HG03064 (cell line): ENCODE data around the gene IGFBP7.

Experiments
- ATAC-seq: cut with Tn5 transposase; IDR thresholded peaks from one replicate; pipeline ENCODE4 v1.9.1; 2021; ENCODE audit warnings: low read depth; ENCODE audit not compliant: unreplicated experiment

The IGFBP7 gene, protein sequence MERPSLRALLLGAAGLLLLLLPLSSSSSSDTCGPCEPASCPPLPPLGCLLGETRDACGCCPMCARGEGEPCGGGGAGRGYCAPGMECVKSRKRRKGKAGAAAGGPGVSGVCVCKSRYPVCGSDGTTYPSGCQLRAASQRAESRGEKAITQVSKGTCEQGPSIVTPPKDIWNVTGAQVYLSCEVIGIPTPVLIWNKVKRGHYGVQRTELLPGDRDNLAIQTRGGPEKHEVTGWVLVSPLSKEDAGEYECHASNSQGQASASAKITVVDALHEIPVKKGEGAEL

DNA sequence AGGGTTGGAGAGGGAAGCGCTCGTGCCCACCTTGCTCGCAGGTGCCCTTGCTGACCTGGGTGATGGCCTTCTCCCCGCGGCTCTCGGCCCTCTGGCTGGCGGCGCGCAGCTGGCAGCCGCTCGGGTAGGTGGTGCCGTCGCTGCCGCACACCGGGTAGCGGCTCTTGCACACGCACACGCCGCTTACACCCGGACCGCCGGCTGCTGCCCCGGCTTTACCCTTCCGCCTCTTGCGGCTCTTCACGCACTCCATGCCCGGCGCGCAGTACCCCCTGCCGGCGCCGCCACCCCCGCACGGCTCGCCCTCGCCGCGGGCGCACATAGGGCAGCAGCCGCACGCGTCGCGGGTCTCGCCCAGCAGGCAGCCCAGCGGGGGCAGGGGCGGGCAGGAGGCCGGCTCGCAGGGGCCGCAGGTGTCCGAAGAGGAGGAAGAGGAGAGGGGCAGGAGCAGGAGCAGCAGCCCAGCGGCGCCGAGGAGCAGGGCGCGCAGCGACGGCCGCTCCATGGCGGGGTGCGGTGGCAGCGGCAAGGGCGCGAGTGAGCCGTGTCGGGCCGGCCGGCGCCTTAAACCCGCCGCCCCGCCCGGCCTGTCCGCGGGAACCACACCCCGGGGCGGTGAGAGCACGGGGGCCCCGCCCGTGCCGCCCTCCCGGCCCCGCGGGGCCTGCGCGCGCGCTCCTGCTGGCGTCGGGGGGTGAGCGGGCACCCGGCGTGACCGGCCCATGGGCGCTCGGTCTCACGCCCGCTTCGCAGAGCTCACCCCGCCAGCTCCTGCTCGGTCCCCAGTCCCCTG is at the start of gene IGFBP7:
TSS of gene IGFBP7 (minus strand) at position 539 of the 793 bp plus-strand sequence. CDS start at position 505, 34 bp downstream.
- ATAC-seq = no peak

DNA sequence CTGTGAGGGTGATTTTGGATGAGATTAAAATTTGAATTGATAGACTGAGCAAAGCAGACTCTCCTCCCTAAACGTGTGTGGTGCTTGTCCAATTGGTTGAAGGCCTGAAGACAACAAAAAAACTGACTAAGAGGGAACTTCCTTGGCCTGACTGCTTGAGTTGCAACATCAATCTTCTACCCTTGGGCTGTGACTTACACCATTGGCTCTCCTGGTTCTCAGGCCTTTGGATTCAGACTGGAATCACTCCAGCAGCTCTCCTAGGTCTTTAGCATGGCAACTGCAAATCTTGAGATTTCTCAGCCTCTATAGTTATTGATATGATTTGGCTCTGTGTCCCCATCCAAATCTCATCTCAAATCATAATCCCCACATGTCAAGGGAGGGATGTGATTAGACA is 49.7 kb upstream of the IGFBP7 start:
- ATAC-seq = no peak

DNA sequence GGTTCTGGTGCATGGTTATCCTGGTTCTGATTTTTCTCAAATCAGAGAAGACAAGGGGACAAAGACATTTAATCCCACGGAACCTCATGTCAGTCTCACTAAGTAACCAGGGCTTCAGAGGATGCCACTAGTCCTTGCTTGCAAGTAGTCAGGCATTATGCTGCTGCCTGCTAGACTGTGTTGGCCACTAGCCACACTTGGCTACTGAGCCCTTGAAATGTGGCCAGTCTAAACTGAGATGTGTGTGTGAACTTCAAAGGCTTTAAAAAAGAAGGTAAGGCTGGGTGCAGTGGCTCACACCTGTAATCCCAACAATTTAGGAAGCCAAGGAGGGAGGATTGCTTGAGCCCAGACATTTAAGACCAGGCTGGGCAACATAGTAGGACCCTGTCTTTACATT is 48.6 kb upstream of the IGFBP7 start:
- ATAC-seq = no peak

DNA sequence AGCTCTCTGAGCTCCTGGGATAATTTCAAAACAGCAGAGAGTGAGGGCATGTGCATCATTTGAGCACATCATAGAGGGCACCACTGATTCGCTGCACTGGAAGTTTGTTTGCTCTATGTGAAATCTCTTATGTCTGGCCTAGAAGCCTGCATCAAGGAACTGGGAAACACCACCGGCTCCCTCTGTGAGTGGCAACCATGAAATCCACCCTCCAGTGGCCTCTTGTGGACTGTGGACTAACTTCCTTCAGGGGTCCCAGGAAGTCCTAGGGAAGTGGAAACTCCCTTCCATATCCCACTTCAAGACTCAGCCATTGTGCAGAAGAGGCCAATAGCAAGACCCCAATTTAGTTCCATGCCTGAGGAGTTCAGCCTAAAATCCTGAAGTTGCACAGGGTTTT is 48.0 kb upstream of the IGFBP7 start:
- ATAC-seq = no peak

DNA sequence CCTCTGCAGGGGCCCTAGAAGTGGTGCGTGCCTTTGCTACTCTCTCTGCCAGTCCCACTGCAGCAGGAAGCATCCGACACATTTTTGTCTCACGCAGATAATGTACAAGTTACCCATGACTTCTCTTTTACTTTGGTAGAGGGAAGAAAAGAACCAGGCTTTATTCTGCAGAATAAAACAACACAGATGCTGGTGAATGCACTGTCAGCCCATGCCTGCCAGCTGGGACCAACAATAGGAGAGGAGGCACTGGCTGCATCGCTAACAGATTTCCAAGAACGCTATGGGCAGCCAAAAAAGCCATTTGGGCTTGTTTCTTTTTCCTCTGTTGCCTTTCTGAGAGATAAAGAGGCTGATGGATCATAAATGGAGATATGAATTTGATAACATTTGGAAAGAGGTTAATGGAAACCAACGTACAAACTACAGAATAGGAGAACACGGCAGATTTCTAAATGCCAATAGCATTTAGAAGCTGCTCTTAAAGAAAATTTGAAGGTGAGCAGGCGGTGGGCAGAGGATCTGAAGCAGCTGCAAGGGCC is 47.5 kb upstream of the IGFBP7 start:
- ATAC-seq = no peak

DNA sequence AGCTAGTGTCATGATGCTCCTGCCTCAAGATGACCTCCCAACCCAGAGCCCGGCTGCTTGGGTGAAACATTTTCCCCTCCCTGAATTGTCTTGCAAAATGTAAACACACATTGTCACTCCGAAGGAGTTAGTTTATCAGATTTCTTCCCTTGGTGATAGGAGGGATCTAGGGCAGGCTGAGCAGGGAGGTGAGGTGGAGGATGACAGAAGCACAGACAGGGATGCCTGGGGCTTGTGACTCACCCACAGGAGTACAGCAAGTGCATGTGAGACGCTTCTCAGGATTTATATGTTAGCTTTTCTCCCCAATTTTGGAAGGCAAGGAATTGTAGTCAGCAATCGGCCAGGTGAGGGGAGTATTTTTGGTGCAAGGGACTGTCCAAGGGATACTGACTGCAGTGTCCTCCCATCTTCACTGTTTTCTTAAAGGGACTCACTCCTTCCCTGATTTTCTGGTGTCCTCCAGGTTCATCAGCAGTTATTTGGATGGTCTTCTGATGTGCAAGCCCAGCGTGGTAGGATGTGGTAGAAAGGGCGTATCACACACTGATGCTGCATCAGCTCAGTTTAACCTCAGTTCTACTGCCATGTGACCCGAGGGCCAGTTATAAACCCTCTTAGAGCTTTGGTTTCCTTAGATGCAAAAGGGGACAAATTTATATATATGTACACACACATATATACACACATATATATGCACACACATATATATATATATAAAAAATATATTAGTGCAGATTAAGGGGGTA is 46.2 kb upstream of the IGFBP7 start:
- ATAC-seq = no peak

DNA sequence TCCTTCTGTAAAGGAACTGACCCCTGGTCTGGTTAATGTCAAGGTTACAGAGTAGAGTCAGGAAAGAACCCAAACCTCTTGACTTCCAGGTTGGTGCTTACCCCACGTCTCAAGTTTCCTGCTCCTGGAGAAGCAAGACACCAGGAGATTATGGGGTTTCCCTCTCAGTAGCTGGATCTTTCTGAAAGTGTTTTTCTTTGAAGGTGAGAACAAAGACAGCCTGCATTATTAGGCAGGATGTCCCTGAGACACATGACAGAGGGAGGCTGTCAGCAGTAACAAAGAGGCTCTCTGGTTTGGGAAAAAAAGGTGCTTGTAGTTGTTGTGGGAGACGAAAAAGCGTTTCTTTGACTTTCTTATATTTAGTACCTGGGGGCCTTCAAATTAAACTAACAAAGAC is 44.7 kb upstream of the IGFBP7 start:
- ATAC-seq = no peak

DNA sequence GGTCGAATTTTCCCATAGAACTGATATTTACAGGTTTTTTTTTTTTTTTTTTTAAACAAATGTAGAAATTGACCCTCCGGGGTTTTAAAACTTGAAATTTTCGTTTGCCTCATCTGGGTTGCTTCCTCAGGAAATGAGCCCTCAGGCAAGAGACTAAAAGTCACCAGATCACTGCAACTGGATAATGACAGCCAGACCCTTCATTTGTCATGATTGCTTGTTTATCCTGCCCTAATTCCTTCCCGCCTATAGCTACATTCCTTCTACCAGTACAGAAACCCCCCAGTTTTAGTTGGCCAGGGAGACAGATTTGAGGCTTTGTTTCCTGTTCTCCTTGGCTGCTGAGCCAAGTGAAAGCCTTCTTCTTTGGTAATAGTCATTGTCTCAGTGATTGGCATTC is 44.0 kb upstream of the IGFBP7 start:
- ATAC-seq = no peak

DNA sequence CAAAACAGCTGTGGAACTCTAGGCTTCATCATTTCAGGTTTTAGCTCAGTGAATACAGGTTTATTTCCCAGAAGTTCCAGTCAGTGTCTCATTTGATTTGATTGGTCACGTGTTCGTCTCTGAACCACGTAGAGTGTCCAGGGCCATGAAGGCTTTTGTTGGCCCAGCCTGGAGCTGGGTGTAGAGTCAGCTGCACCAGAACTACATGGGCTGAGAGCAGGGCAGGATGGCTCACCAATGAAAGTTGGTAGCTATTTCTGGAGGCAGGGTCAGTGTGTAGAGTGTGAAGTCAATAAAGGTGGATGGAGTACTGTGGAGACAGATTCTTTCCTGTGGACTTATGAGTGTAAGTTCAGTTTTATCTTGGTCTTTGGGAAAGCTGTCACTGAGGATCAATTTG is 43.0 kb upstream of the IGFBP7 start:
- ATAC-seq = no peak

DNA sequence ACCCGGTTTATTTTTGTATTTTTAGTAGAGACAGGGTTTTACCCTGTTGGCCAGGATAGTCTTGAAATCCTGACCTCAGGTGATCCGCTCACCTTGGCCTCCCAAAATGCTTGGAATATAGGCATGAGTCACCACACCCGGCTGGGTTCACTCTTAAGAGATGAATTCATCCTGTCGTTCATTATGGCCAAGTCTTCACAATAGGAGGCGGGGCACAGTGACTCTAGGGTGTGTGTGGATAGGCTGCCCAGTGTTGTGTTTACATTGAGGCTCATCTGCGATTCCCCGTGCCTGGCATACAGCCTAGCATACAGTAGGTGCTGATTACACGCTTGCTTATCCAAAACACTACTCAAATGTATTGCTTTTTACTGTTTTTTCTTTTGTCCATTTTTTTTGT is 41.3 kb upstream of the IGFBP7 start:
- ATAC-seq = no peak

DNA sequence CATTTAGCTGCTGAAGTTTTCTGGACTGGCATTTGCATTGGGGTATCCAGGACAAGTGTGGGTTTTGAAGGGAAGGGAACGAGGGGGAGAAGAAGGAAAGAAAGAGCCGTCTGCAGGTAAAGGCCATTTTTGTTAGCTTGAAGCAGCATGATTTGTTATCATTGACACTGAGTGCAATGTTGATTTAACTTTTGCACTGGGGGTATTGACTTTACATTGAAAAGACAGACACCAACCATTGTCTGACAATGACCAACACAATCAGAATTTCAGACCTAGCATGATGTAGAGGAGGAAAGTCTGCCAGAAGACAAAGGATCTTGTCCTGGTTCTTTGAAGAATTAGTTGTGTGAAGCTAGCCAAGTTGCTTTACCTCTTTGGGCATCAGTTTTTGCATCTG is 39.6 kb upstream of the IGFBP7 start:
- ATAC-seq = no peak

DNA sequence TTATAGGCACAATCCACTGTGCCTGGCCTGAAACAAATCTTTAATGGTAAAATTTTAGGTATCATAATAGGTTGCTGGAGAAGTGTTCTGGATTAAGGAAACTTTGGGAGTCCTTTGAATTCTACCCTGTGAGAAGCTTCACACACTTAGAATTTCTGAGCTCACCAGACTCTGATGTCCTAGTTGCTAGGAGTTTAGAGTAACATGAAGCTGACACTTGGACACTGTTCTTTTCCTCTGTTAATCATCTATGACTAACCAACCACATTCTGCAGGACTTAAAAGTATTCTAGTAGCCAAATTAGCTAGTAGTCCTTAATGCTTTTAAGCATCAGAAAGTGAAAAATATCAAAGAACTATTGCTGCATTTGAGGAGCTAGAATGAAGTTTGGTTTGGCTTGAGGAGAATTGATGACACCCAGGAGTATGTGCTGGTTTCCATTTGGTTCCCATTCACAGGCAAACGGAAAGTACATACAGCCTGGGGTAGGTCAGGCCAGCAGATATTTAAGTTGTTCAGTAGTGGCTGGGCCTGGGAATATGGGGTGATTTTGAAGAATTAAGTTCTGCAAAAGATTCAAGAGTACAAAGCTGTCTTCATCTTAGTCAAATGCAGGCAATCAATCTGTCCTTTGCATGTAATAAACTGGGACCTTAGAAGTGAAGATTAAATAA is 38.8 kb upstream of the IGFBP7 start:
- no peak for ATAC-seq

DNA sequence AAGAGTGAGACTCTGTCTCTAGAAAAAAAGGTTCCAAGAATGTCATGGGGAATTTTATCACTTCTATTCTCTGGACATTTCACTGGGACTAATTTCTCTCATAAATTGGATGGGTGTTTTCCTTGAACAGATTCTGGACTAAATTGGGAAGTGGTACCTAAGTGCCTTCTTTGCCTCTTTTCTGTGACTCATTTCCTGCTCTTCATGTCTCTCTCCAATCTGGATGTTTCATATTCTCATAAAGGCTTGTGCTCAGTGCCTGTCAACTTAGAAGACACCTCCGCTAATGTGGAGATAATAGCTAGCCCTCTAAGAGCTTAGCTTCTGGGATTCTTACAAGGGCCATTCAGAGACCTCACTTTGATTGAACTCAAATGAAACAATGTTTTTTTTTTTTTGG is 38.0 kb upstream of the IGFBP7 start:
- no peak for ATAC-seq

DNA sequence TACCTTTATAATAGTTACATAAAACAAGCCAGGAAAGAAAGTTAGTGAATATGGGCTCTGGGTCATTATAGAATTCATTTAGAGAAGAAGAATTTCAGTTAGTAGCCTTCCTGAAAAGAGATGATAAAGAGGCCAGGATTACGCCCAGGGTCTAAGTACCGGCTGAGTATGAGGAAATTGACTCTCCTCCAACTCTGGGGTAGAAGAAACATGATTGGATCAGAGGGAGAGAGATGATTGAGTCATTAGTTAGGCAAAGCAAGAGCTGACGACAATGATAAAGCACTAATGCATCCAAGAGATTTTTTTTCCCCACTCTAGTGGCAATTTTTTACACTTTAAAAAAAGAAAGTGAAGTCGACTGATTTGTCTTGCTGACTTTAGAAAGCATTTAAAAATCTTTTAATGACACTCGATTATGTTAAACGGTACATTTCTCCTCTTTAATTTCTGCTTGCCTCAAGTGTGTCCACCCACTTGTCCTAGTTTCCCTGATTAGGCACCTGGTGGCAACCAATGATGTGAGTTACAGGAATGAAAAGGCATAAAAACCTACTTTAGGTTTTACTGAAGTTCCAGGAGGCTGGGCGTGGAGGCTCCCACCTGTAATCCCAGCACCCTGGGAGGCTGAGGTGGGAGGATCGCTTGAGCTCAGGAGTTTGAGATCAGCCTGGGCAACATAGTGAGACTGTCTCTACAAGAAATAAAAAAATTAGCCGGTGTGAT is 37.3 kb upstream of the IGFBP7 start:
- ATAC-seq = no peak

DNA sequence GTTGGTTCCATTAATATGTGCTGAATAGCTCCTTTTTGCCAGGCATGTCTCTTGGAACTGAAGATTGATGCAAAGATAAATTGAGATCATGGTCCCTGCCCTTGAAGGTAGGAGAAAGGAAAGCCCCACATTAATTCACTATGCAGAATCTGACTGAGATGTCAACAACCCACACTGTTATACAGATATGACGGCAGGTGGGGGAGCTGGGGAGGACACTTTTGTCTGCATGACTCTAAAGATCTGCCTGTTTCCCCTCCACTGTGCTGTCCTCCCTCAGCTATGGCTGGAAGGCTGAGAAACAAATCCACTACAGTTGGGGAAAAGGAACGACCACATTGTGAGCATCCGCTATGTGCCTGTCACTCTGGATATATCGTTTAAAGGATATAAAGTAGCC is 36.3 kb upstream of the IGFBP7 start:
- ATAC-seq = no peak

DNA sequence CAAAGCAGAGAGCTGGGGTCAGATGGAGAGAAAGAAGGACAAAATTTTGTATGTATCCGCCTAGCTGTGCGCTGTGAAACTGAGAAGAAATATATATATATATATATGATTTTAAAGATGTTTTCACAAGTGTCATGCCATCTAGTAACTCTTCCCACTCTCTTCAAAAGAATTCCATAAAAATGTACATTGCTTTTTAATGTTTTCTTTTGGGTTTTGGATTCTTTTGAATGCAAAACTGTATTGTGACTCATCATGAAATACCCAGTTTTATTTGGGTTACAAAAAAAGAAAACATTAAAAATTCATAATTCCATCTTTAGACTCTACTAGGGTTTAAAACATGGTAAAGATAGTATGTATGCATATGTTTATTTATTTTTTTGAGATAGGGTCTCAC is 34.3 kb upstream of the IGFBP7 start:
- no peak for ATAC-seq

DNA sequence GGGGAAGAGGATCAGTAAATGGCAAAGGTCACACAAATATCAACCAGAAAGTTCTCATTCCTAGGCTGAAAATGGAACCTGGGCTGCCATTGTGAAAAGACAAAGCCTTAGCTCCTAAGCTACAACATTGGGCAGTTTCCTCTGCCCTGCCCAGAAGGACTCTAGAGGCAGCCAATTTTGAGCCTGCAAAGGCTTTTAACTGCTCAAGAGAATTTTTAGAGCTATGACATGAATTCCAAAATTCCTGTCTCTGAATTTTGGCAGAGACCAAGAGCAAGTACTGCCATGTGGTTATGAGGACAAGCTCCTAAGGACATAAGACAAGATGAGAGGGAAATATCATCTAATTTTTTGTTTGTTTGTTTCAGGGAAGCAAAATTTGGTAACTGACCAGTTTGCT is 29.6 kb upstream of the IGFBP7 start:
- no peak for ATAC-seq

DNA sequence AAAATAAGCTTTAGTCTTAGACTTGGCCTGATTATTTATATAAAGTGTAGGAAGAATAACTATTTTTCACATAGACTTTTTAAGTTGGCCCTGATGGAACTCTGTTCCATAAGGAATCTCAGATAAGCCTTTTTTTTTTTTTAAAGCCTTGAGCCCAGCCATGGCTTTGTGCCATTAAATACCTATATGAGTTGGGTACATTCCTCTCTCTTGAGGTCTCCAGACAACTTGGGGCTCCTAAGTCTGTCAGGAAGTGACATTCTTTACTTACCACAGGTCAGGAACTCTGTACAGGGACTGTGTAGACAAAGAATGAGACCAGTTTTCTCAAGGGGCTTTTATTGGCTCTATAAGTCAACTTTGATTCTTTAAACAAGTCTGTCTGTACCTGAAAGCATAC is 27.1 kb upstream of the IGFBP7 start:
- no peak for ATAC-seq

DNA sequence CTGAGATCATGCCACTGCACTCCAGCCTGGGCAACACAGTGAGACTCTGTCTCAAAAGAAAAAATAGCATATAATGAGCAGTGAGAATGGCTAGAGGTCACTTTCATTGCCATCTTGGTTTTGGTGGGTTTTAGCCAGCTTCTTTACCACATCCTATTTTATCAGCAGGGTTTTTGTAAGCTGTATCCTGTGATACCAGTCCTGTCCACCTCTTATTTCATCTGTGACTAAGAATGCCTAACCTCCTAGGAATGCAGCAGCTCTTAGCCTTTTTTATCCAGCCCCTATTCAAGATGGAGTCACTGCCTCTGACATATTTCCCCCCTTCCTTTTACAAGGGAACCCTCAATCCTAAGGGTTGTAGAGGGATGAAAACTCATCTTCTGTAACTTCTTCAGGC is 26.1 kb upstream of the IGFBP7 start:
- no peak for ATAC-seq

DNA sequence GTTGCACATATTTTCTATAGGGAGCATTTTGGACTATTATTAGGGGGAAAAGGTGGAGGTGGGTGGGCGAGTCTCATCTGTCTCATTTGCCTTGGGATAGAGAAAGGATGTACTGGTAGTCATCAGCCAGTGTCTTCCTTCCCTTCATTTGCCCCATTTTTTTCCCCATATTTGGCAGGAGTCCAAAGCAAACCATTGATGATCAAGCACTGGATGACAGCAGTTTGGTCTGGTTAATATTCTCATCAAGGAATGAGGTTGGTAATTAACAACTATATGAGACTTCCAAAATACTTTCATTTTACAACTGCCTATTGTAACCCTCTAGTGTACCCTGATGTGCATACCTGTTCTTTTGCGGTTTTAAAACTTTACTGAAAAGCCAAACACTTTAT is 22.6 kb upstream of the IGFBP7 start:
- ATAC-seq = no peak
